ENCODE measurements around the gene ZSCAN16. TPM values are rescaled to one million over a fixed set of nuclear protein-coding genes. Genes with fewer than 3 reads are reported as not detected.

ZSCAN16 gene
- total and polyA plus RNA-seq, 8 donors, result 3.8 to 13.0 (median 6.1) TPM; not detected in 1

DNA sequence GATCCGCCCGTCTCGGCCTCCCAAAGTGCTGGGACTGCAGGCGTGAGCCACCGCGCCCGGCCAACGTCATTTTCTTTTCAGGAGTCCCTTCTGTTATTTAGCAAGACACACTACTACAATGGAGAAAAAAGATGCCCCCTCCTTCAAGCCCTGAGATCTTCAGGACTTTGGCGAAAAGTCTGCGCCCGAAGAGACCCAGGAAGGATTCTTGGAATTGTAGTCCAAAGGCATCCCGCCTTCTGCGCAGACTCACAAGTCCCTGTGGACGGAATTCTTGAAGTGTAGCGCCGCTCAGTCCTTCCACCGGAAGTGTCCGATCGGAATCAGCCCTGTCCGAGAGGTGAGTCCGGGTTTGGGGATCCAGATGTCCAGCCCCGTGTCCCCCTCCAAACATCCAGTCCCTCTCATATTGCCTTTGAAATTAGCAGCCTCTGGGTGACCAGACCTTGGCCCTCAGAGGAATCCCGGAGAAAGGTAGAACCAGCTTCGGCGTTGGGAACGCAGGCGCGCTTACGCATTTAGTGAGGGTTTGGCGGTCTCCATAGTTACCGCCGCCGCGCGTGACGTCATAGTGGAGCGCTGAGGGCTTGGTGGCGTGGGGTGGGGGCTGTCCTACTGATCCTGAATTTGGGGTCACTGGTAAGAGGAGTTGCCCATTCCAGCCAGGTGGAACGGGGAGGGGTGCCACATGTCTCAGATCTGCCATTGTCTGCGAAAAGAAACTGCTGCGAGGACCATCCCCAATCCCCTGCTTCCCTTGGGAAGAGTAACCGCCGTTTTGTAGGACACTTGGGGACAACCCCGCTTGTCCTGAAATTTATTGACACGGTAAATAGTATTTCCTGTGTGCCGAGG, 43.6 kb upstream of the ZSCAN16 start:
- H3K27me3 ChIP-seq, result no peaks in the 10 kb centered on the region
- peaks cover 12 to 18% (median 15%) of the 10 kb centered on the region in 4 donors for H3K4me1 ChIP-seq
- H3K9me3 ChIP-seq, result no peaks in the 10 kb centered on the region
- peak; percentile 95 to 98 for DNase-seq
- TF ChIP-seq POLR2AphosphoS5 (IDR thresholded peaks at IDR 0.05) (peak; percentile 83 to 93 (median 86)), POLR2A (IDR thresholded peaks at IDR 0.05) (no peak), EP300 (IDR thresholded peaks at IDR 0.05) (no peak)
- H3K27ac ChIP-seq, result peak overlapping the region; percentile 80 to 93 (median 88)
- peaks cover 0 to 7% (median 7%) of the 10 kb centered on the region in 4 donors for H3K36me3 ChIP-seq
- WGBS, 5 donors, result 1 to 2% (median 1%) methylated on average over 18 to 46 of the region's 46 CpGs
- intact Hi-C loops (cut with DNase I; ENCODE audit: low total_unique reads), result no loop called here
- peak overlapping the region; percentile 66 to 84 (median 74) for H3K4me3 ChIP-seq

DNA sequence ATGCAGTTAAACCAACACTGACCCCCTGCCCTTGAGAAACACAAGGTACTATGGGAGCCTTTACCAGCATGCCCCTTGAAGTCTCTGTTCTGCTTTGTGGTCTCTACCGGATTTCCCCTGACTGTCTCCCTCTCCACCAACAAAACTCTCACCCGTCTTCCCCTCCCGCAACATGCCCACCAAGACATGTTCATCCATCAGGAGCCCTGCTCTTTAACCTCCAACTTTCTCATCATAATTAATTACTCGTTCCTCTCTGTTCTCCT, 43.0 kb upstream of the ZSCAN16 start:
- 5 to 15% (median 11%) methylated on average over 4 of the region's 4 CpGs for WGBS, 5 donors
- peak overlapping the region in 4 of 5 donors; percentile 80 to 93 (median 90) for H3K27ac ChIP-seq
- TF ChIP-seq POLR2A (IDR thresholded peaks at IDR 0.05) (no peak), EP300 (IDR thresholded peaks at IDR 0.05) (no peak), POLR2AphosphoS5 (IDR thresholded peaks at IDR 0.05) (no peak)
- TF ChIP-seq, protein P1, sequence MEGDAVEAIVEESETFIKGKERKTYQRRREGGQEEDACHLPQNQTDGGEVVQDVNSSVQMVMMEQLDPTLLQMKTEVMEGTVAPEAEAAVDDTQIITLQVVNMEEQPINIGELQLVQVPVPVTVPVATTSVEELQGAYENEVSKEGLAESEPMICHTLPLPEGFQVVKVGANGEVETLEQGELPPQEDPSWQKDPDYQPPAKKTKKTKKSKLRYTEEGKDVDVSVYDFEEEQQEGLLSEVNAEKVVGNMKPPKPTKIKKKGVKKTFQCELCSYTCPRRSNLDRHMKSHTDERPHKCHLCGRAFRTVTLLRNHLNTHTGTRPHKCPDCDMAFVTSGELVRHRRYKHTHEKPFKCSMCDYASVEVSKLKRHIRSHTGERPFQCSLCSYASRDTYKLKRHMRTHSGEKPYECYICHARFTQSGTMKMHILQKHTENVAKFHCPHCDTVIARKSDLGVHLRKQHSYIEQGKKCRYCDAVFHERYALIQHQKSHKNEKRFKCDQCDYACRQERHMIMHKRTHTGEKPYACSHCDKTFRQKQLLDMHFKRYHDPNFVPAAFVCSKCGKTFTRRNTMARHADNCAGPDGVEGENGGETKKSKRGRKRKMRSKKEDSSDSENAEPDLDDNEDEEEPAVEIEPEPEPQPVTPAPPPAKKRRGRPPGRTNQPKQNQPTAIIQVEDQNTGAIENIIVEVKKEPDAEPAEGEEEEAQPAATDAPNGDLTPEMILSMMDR (IDR thresholded peaks at IDR 0.05), result no peak
- no peak for DNase-seq
- no peaks in the 10 kb centered on the region for H3K9me3 ChIP-seq
- no peaks in the 10 kb centered on the region for H3K27me3 ChIP-seq
- intact Hi-C loops (cut with DNase I; ENCODE audit: low total_unique reads), result no loop called here
- peaks cover 0 to 13% (median 12%) of the 10 kb centered on the region in 4 donors for H3K36me3 ChIP-seq
- H3K4me3 ChIP-seq, result peak overlapping the region; percentile 66 to 84 (median 74)
- peaks cover 12 to 18% (median 15%) of the 10 kb centered on the region in 4 donors for H3K4me1 ChIP-seq

DNA sequence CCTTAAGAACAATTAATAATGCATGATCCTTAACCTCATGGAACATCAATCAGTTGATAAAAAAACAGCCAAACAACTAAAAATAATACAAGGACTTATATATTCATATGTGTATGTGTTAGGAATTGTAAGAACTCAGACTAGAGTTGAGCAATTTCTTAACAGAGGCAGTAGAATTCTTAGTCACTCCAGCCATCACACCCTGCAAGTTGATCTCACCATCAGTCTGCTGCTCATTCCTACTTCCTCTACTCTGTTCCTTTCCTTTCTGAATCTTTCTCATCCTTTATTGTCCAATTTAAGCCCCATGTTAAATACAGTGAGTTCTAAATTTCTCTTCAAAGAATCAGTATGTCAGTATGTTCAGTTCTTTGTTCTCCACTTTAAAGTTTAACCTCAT, 41.5 kb upstream of the ZSCAN16 start:
- DNase-seq, result no peak
- Histone ChIP-seq H3K27me3 (no peaks in the 10 kb centered on the region), H3K36me3 (peaks cover 0 to 28% (median 27%) of the 10 kb centered on the region in 4 donors), H3K27ac (no peak overlapping the region), H3K4me3 (no peak overlapping the region), H3K9me3 (no peaks in the 10 kb centered on the region), H3K4me1 (peaks cover 12 to 18% (median 15%) of the 10 kb centered on the region in 4 donors)
- intact Hi-C loops (cut with DNase I; ENCODE audit: low total_unique reads), result no loop called here
- TF ChIP-seq EP300 (IDR thresholded peaks at IDR 0.05) (no peak), POLR2AphosphoS5 (IDR thresholded peaks at IDR 0.05) (no peak), POLR2A (IDR thresholded peaks at IDR 0.05) (no peak)
- TF ChIP-seq, protein P1 (IDR thresholded peaks at IDR 0.05), result no peak

DNA sequence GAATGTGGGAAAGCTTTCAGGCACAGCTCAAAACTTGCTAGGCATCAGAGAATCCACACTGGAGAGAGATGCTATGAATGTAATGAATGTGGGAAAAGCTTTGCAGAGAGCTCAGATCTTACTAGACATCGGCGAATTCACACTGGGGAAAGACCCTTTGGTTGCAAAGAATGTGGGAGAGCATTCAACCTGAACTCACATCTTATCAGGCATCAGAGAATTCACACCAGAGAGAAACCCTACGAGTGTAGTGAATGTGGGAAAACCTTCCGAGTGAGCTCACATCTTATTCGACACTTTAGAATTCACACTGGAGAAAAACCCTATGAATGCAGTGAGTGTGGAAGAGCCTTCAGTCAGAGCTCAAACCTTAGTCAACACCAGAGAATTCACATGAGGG, 35.4 kb upstream of the ZSCAN16 start:
- H3K4me1 ChIP-seq, result no peaks in the 10 kb centered on the region
- H3K27ac ChIP-seq, result no peak overlapping the region
- intact Hi-C loops (cut with DNase I; ENCODE audit: low total_unique reads), result no loop called here
- DNase-seq, result no peak
- H3K4me3 ChIP-seq, result no peak overlapping the region
- H3K9me3 ChIP-seq, result peaks cover 0 to 31% (median 15%) of the 10 kb centered on the region in 4 donors
- no peak for TF ChIP-seq POLR2A (IDR thresholded peaks at IDR 0.05)
- TF ChIP-seq POLR2AphosphoS5 (IDR thresholded peaks at IDR 0.05), result no peak
- TF ChIP-seq EP300 (IDR thresholded peaks at IDR 0.05), result no peak
- TF ChIP-seq, protein P1 (IDR thresholded peaks at IDR 0.05), result no peak
- peaks cover 0 to 56% (median 51%) of the 10 kb centered on the region in 4 donors for H3K36me3 ChIP-seq
- peaks cover 0 to 5% (median 0%) of the 10 kb centered on the region in 3 donors for H3K27me3 ChIP-seq
- 95 to 99% (median 98%) methylated on average over 5 of the region's 5 CpGs for WGBS, 5 donors
